ENCODE data around the gene MPHOSPH6.
"Not testable (repeated sequence)": the region's sequence is repeated elsewhere in the genome, so short reads cannot be mapped to it uniquely, and the experiment has no call there.

The MPHOSPH6 gene

GRCh38 chr16:82167670-82168069 lies 2.4 kb downstream of the MPHOSPH6 start:
- no peak for DNase-seq

GRCh38 chr16:82160226-82160625 lies 9.8 kb downstream of the MPHOSPH6 start:
- DNase-seq, result no peak

- DNase-seq, result no peak
Observed at GRCh38 chr16:82157836-82158235, 12.2 kb downstream of the MPHOSPH6 start.

- no peak for DNase-seq
Observed at GRCh38 chr16:82157534-82157812, 12.6 kb downstream of the MPHOSPH6 start.

GRCh38 chr16:82156761-82157533 lies 13.1 kb downstream of the MPHOSPH6 start:
- no peak for DNase-seq

- DNase-seq, result no peak
Observed at GRCh38 chr16:82152641-82153112, 17.3 kb downstream of the MPHOSPH6 start.

- no peak for DNase-seq
Observed at GRCh38 chr16:82152196-82152595, 17.8 kb downstream of the MPHOSPH6 start.

- no peak for DNase-seq
Observed at GRCh38 chr16:82150549-82150948, 19.5 kb downstream of the MPHOSPH6 start.

GRCh38 chr16:82149536-82149935 lies 20.5 kb downstream of the MPHOSPH6 start:
- no peak for DNase-seq

- DNase-seq, result no peak
Observed at GRCh38 chr16:82147546-82147945, 22.5 kb downstream of the MPHOSPH6 start.

- DNase-seq, result no peak
Observed at GRCh38 chr16:82146957-82147356, 23.1 kb downstream of the MPHOSPH6 start.

GRCh38 chr16:82146556-82146955 lies 23.5 kb downstream of the MPHOSPH6 start:
- no peak for DNase-seq

GRCh38 chr16:82139286-82139571 lies 30.8 kb downstream of the MPHOSPH6 start:
- not testable (repeated sequence) for DNase-seq

GRCh38 chr16:82138478-82139285 lies 31.3 kb downstream of the MPHOSPH6 start:
- no peak for DNase-seq

- DNase-seq, result no peak
Observed at GRCh38 chr16:82137822-82138167, 32.2 kb downstream of the MPHOSPH6 start.

GRCh38 chr16:82136956-82137821 lies 32.8 kb downstream of the MPHOSPH6 start:
- no peak for DNase-seq

- DNase-seq, result no peak
Observed at GRCh38 chr16:82135844-82136243, 34.2 kb downstream of the MPHOSPH6 start.

GRCh38 chr16:82134846-82135245 lies 35.2 kb downstream of the MPHOSPH6 start:
- no peak for DNase-seq

GRCh38 chr16:82133798-82134197 lies 36.2 kb downstream of the MPHOSPH6 start:
- no peak for DNase-seq

- no peak for DNase-seq
Observed at GRCh38 chr16:82129881-82130280, 40.1 kb downstream of the MPHOSPH6 start.

- no peak for DNase-seq
Observed at GRCh38 chr16:82124651-82125050, 45.4 kb downstream of the MPHOSPH6 start.

- no peak for DNase-seq
Observed at GRCh38 chr16:82119405-82119804, 50.6 kb downstream of the MPHOSPH6 start.

- no peak for DNase-seq
Observed at GRCh38 chr16:82118749-82119148, 51.3 kb downstream of the MPHOSPH6 start.

GRCh38 chr16:82116535-82116934 lies 53.5 kb downstream of the MPHOSPH6 start:
- DNase-seq, result no peak
